ENCODE results near the gene RNASEL. TPM values are rescaled to one million over a fixed set of nuclear protein-coding genes. Genes with fewer than 3 reads are reported as not detected.

RNASEL gene
- total RNA-seq, 1 experiment from 2014 or later: 1.2 TPM

DNA sequence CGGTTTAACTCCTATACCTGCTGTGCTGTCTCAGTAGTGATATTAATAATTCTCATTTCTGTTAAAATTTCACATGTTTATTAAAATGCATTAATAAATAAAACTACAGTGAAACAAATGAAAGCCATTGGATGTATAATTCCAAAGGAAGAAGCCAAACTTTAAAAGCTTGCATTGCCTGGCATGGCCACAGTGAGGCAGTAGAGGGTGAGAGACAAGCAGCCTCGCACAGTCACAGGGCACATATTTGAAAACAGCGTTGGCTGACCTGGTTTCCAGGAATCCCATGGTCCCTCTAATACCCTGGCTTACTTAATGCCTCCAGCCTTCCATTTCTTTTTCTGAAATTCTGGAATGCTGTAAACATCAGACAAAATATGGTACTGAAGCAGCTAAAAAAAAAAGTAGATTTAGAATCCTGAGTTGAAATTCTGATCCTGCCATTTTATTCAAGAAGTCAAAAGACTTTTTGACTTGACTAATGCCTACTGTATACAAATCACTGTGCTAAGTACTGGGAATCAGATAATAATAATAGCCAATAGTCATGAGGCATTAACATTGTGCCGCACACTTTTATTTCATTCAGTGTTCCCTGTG lies 6.7 kb upstream of the RNASEL start:
- Histone ChIP-seq H3K9me3 (ENCODE audit: control insufficient read depth, insufficient read depth, low read depth, low read length) (no peaks in the 10 kb centered on the region), H3K27me3 (ENCODE audit: control insufficient read depth, insufficient read depth, low read length) (peaks cover 7% of the 10 kb centered on the region), H3K27ac (ENCODE audit: low read length) (no peak overlapping the region), H3K36me3 (ENCODE audit: control insufficient read depth, insufficient read depth, low read length) (no peaks in the 10 kb centered on the region), H3K4me3 (ENCODE audit: low read depth in 2 of 2, low read length in 2 of 2) (no peak overlapping the region), H3K4me1 (ENCODE audit: control insufficient read depth, insufficient read depth, low read length) (no peaks in the 10 kb centered on the region)
- POLR2A ChIA-PET: no interaction called here
- intact Hi-C loops (cut with micrococcal nuclease; ENCODE audit: unreplicated experiment) (loop anchor here (1.0 to 10.0 kb wide), 2 partner anchors 149 to 511 kb away; no protein-coding TSS in a partner anchor), in situ Hi-C loops (cut with HindIII; ENCODE audit: low pct_unique_long_range_greater_than_20kb, low sequenced_read_pairs) (no loop called here)
- ATAC-seq: peak; percentile 64; the same call in 1 of the 2 replicates
- no TSS peak for BruUV-seq (replicated peaks)
- peak; percentile 41 for DNase-seq (ENCODE audit: low read depth, low spot score)
- no peak for TF ChIP-seq POLR2AphosphoS5 (IDR thresholded peaks at IDR 0.05; ENCODE audit: low read depth, low read length)
- TF ChIP-seq, protein P1, sequence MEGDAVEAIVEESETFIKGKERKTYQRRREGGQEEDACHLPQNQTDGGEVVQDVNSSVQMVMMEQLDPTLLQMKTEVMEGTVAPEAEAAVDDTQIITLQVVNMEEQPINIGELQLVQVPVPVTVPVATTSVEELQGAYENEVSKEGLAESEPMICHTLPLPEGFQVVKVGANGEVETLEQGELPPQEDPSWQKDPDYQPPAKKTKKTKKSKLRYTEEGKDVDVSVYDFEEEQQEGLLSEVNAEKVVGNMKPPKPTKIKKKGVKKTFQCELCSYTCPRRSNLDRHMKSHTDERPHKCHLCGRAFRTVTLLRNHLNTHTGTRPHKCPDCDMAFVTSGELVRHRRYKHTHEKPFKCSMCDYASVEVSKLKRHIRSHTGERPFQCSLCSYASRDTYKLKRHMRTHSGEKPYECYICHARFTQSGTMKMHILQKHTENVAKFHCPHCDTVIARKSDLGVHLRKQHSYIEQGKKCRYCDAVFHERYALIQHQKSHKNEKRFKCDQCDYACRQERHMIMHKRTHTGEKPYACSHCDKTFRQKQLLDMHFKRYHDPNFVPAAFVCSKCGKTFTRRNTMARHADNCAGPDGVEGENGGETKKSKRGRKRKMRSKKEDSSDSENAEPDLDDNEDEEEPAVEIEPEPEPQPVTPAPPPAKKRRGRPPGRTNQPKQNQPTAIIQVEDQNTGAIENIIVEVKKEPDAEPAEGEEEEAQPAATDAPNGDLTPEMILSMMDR (IDR thresholded peaks at IDR 0.05): peak; percentile 91
- CTCF ChIA-PET: interaction anchor here (0.9 to 3.4 kb wide), 2 partner anchors 188 to 191 kb away, joined by 3 to 16 read pairs; no protein-coding TSS in a partner anchor

- intact Hi-C loops (cut with micrococcal nuclease; ENCODE audit: unreplicated experiment): loop anchor here (10.0 kb wide), 1 partner anchor 505 kb away; no protein-coding TSS in a partner anchor
- TF ChIP-seq POLR2AphosphoS5 (IDR thresholded peaks at IDR 0.05; ENCODE audit: low read depth, low read length) (no peak), TCF7L2 (IDR thresholded peaks at IDR 0.05; ENCODE audit: low read depth, low read length) (no peak), SIN3A (IDR thresholded peaks at IDR 0.05; ENCODE audit: borderline replicate concordance, insufficient read depth, low read depth, low read length) (no peak)
- Histone ChIP-seq H3K27me3 (ENCODE audit: control insufficient read depth, insufficient read depth, low read length) (no peaks in the 10 kb centered on the region), H3K27ac (ENCODE audit: low read length) (no peak overlapping the region), H3K36me3 (ENCODE audit: control insufficient read depth, insufficient read depth, low read length) (no peaks in the 10 kb centered on the region), H3K4me3 (ENCODE audit: low read depth in 2 of 2, low read length in 2 of 2) (no peak overlapping the region), H3K4me1 (ENCODE audit: control insufficient read depth, insufficient read depth, low read length) (peaks cover 2% of the 10 kb centered on the region; the same call in 1 of the 2 replicates), H3K9me3 (ENCODE audit: control insufficient read depth, insufficient read depth, low read depth, low read length) (no peaks in the 10 kb centered on the region)
- ChIA-PET POLR2A (no interaction called here), CTCF (no interaction called here)
- in situ Hi-C loops (cut with HindIII; ENCODE audit: low pct_unique_long_range_greater_than_20kb, low sequenced_read_pairs): no loop called here
- DNase-seq (ENCODE audit: low read depth, low spot score) (no peak), ATAC-seq (no peak)
- no TSS peak for BruUV-seq (replicated peaks)
Observed at GRCh38 chr1:182589931-182590330, 875 bp upstream of the RNASEL start.

- in situ Hi-C loops (cut with HindIII; ENCODE audit: low pct_unique_long_range_greater_than_20kb, low sequenced_read_pairs) (no loop called here), intact Hi-C loops (cut with micrococcal nuclease; ENCODE audit: unreplicated experiment) (no loop called here)
- no TSS peak for BruUV-seq (replicated peaks)
- no peaks in the 10 kb centered on the region for H3K27me3 ChIP-seq (ENCODE audit: control insufficient read depth, insufficient read depth, low read length)
- H3K27ac ChIP-seq (ENCODE audit: low read length): no peak overlapping the region
- ATAC-seq (peak; percentile 26; the same call in 1 of the 2 replicates), DNase-seq (ENCODE audit: low read depth, low spot score) (no peak)
- TF ChIP-seq, protein P2, sequence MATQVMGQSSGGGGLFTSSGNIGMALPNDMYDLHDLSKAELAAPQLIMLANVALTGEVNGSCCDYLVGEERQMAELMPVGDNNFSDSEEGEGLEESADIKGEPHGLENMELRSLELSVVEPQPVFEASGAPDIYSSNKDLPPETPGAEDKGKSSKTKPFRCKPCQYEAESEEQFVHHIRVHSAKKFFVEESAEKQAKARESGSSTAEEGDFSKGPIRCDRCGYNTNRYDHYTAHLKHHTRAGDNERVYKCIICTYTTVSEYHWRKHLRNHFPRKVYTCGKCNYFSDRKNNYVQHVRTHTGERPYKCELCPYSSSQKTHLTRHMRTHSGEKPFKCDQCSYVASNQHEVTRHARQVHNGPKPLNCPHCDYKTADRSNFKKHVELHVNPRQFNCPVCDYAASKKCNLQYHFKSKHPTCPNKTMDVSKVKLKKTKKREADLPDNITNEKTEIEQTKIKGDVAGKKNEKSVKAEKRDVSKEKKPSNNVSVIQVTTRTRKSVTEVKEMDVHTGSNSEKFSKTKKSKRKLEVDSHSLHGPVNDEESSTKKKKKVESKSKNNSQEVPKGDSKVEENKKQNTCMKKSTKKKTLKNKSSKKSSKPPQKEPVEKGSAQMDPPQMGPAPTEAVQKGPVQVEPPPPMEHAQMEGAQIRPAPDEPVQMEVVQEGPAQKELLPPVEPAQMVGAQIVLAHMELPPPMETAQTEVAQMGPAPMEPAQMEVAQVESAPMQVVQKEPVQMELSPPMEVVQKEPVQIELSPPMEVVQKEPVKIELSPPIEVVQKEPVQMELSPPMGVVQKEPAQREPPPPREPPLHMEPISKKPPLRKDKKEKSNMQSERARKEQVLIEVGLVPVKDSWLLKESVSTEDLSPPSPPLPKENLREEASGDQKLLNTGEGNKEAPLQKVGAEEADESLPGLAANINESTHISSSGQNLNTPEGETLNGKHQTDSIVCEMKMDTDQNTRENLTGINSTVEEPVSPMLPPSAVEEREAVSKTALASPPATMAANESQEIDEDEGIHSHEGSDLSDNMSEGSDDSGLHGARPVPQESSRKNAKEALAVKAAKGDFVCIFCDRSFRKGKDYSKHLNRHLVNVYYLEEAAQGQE (IDR thresholded peaks at IDR 0.05; ENCODE audit: insufficient read depth in 1 of 2, low read depth in 2 of 2, low read length in 1 of 2): no peak
- no peak for TF ChIP-seq POLR2AphosphoS5 (IDR thresholded peaks at IDR 0.05; ENCODE audit: low read depth, low read length)
- no peak for TF ChIP-seq TCF7L2 (IDR thresholded peaks at IDR 0.05; ENCODE audit: low read depth, low read length)
- no peak for TF ChIP-seq SIN3A (IDR thresholded peaks at IDR 0.05; ENCODE audit: borderline replicate concordance, insufficient read depth, low read depth, low read length)
- TF ChIP-seq, protein P1 (IDR thresholded peaks at IDR 0.05): no peak
- POLR2A ChIA-PET: no interaction called here
- peaks cover 2% of the 10 kb centered on the region; the same call in 1 of the 2 replicates for H3K4me1 ChIP-seq (ENCODE audit: control insufficient read depth, insufficient read depth, low read length)
- H3K4me3 ChIP-seq (ENCODE audit: low read depth in 2 of 2, low read length in 2 of 2): no peak overlapping the region; a peak in 1 of 4 replicates
- no peaks in the 10 kb centered on the region for H3K9me3 ChIP-seq (ENCODE audit: control insufficient read depth, insufficient read depth, low read depth, low read length)
- CTCF ChIA-PET: no interaction called here
- H3K36me3 ChIP-seq (ENCODE audit: control insufficient read depth, insufficient read depth, low read length): no peaks in the 10 kb centered on the region
Observed at GRCh38 chr1:182589520-182589919, 464 bp upstream of the RNASEL start.

All from Panc1 (cell line).